ENCODE measurements around the gene KCNIP4.

DNA sequence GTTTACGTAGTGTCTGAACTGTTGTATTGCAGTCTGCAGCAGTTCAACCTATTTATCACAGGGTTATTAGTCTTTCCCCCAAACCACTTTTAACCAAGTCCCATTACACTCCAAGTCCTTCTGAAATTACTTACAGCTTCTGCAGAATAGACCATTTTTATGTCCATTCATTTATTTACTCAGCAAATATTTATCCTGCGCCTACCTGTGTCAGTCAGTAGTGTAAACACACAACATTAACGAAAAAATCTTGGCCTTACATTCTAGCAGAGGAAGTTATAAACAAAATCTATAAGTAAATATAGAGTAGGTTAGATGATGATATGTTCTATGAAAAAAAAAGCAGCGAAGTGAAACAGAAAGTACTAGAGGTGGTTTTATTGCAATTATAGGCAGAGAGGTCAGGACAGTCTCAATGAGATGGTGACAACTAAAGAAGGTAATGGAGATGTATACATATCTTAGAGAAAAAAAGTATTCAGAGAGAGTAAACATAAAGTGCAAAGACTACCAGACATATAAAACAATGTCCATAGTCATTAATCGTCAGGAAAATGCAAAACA, 534.7 kb downstream of the KCNIP4 start:
- TF ChIP-seq ZNF644 (tag; IDR thresholded peaks at IDR 0.05; ENCODE audit: low read depth) (no peak), NCOR1 (IDR thresholded peaks at IDR 0.05) (no peak), EP300 (IDR thresholded peaks at IDR 0.05; ENCODE audit: low read length) (no peak), CTCF (IDR thresholded peaks at IDR 0.05 in 2 of 3, conservative IDR thresholded peaks at IDR 0.05 in 1 of 3; ENCODE audit: insufficient read depth in 2 of 3, low read depth in 1 of 3, low read length in 3 of 3) (no peak), ZNF431 (CRISPR knock-in tag; IDR thresholded peaks at IDR 0.05) (no peak), NRF1 (conservative IDR thresholded peaks at IDR 0.05 in 1 of 2, IDR thresholded peaks at IDR 0.05 in 1 of 2) (no peak), ZNF282 (CRISPR knock-in tag; IDR thresholded peaks at IDR 0.05) (no peak), E2F3 (CRISPR knock-in tag; IDR thresholded peaks at IDR 0.05) (no peak), POLR2A (conservative IDR thresholded peaks at IDR 0.05) (no peak), ZNF184 (CRISPR knock-in tag; IDR thresholded peaks at IDR 0.05) (no peak), TAF1 (IDR thresholded peaks at IDR 0.05; ENCODE audit: control insufficient read depth, extremely low read depth, insufficient read depth, low read length, severe bottlenecking) (no peak), KAT7 (CRISPR knock-in tag; IDR thresholded peaks at IDR 0.05; ENCODE audit: borderline replicate concordance) (no peak), EZH2 (IDR thresholded peaks at IDR 0.05; ENCODE audit: borderline replicate concordance, low read depth, low read length) (no peak), ZBTB7A (IDR thresholded peaks at IDR 0.05; ENCODE audit: borderline replicate concordance, control insufficient read depth, low read depth, low read length) (no peak)
